ENCODE measurements around the gene DLG3. TPM values are rescaled to one million over a fixed set of nuclear protein-coding genes. Genes with fewer than 3 reads are reported as not detected.

The DLG3 gene
- total RNA-seq, 1 experiment from 2014 or later: 48.4 TPM

GRCh38 chrX:70552130-70552704 is 107.6 kb downstream of the DLG3 start:
- Histone ChIP-seq H3K79me2 (ENCODE audit: insufficient read depth, low read length) (no peaks in the 10 kb centered on the region), H3K4me2 (ENCODE audit: low read length) (no peak overlapping the region), H3K9me3 (ENCODE audit: control insufficient read depth in 1 of 2, insufficient read depth in 1 of 2, low read depth in 1 of 2, low read length in 2 of 2) (no peaks in the 10 kb centered on the region), H3K9me2 (ENCODE audit: insufficient read depth) (no peaks in the 10 kb centered on the region), H3K27ac (ENCODE audit: low read depth, low read length) (no peak overlapping the region), H3K4me1 (ENCODE audit: control insufficient read depth in 1 of 2, insufficient read depth in 2 of 2, low read length in 2 of 2) (peaks cover 0 to 3% of the 10 kb centered on the region in 2 experiments; a peak in 2 of 4 replicates), H4K20me1 (ENCODE audit: insufficient read depth) (no peaks in the 10 kb centered on the region), H2AFZ (ENCODE audit: low read depth, low read length, poor library complexity, severe bottlenecking) (no peak overlapping the region), H3K27me3 (ENCODE audit: insufficient read depth, low read length) (no peaks in the 10 kb centered on the region), H3K36me3 (ENCODE audit: control insufficient read depth in 1 of 2, insufficient read depth in 2 of 2, low read length in 2 of 2) (no peaks in the 10 kb centered on the region), H3K4me3 (replicated peaks in 1 of 2; ENCODE audit: low read depth in 1 of 2, low read length in 2 of 2) (no peak overlapping the region), H3K9ac (ENCODE audit: low read length) (no peak overlapping the region)
- no peak for ATAC-seq
- no TSS peak for BruUV-seq (replicated peaks)
- RAD21 ChIA-PET (ENCODE audit: low non-redundant PET in 1 of 2, low total read pairs in 2 of 2, uncharacterized antibody in 2 of 2, unreplicated experiment in 2 of 2): no interaction called here
- DNase-seq (ENCODE audit: low read depth, low spot score): no peak
- TF ChIP-seq ATF3 (IDR thresholded peaks at IDR 0.05) (no peak), FOSL1 (IDR thresholded peaks at IDR 0.05; ENCODE audit: low read depth) (no peak), ZFX (IDR thresholded peaks at IDR 0.05) (no peak), EGR1 (IDR thresholded peaks at IDR 0.05; ENCODE audit: low read depth) (no peak), YY1 (IDR thresholded peaks at IDR 0.05; ENCODE audit: extremely low read depth, insufficient replicate concordance, low read depth, low read length) (no peak), ELF1 (IDR thresholded peaks at IDR 0.05; ENCODE audit: borderline replicate concordance, low read depth) (no peak)
- CTCF ChIA-PET: interaction anchor here (1.0 kb wide), 1 partner anchor 100 kb away, joined by 3 read pairs; no protein-coding TSS in a partner anchor
- intact Hi-C loops (cut with micrococcal nuclease): loop anchor here (5.0 kb wide), 1 partner anchor 100 kb away; no protein-coding TSS in a partner anchor
- POLR2A ChIA-PET: no interaction called here

- ATAC-seq (no peak), DNase-seq (ENCODE audit: low read depth, low spot score) (no peak)
- ChIA-PET POLR2A (interaction anchor here (0.6 kb wide), 1 partner anchor 71 kb away, joined by 4 read pairs; no protein-coding TSS in a partner anchor), CTCF (interaction anchor here (1.1 kb wide), 1 partner anchor 99 kb away, joined by 4 read pairs; no protein-coding TSS in a partner anchor), RAD21 (ENCODE audit: low non-redundant PET in 1 of 2, low total read pairs in 2 of 2, uncharacterized antibody in 2 of 2, unreplicated experiment in 2 of 2) (interaction anchor here in 1 of 2 experiments (0.5 kb wide), 1 partner anchor 265 kb away, joined by 3 read pairs; no protein-coding TSS in a partner anchor)
- Histone ChIP-seq H3K9me2 (ENCODE audit: insufficient read depth) (no peaks in the 10 kb centered on the region), H3K27ac (ENCODE audit: low read depth, low read length) (no peak overlapping the region), H3K4me1 (ENCODE audit: control insufficient read depth in 1 of 2, insufficient read depth in 2 of 2, low read length in 2 of 2) (peaks cover 0 to 3% of the 10 kb centered on the region in 2 experiments; a peak in 2 of 4 replicates), H3K4me3 (replicated peaks in 1 of 2; ENCODE audit: low read depth in 1 of 2, low read length in 2 of 2) (no peak overlapping the region), H3K9ac (ENCODE audit: low read length) (no peak overlapping the region), H3K79me2 (ENCODE audit: insufficient read depth, low read length) (no peaks in the 10 kb centered on the region), H4K20me1 (ENCODE audit: insufficient read depth) (no peaks in the 10 kb centered on the region), H3K36me3 (ENCODE audit: control insufficient read depth in 1 of 2, insufficient read depth in 2 of 2, low read length in 2 of 2) (no peaks in the 10 kb centered on the region), H3K27me3 (ENCODE audit: insufficient read depth, low read length) (no peaks in the 10 kb centered on the region), H2AFZ (ENCODE audit: low read depth, low read length, poor library complexity, severe bottlenecking) (no peak overlapping the region), H3K9me3 (ENCODE audit: control insufficient read depth in 1 of 2, insufficient read depth in 1 of 2, low read depth in 1 of 2, low read length in 2 of 2) (no peaks in the 10 kb centered on the region), H3K4me2 (ENCODE audit: low read length) (no peak overlapping the region)
- intact Hi-C loops (cut with micrococcal nuclease): loop anchor here (5.0 kb wide), 1 partner anchor 101 kb away; no protein-coding TSS in a partner anchor
- BruUV-seq (replicated peaks): no TSS peak
- TF ChIP-seq CEBPB (IDR thresholded peaks at IDR 0.05; ENCODE audit: low read depth): no peak
- TF ChIP-seq ATF3 (IDR thresholded peaks at IDR 0.05): no peak
- TF ChIP-seq ZNF274 (IDR thresholded peaks at IDR 0.05; ENCODE audit: low read depth, low read length): no peak
- no peak for TF ChIP-seq ZFX (IDR thresholded peaks at IDR 0.05)
- no peak for TF ChIP-seq MAX (IDR thresholded peaks at IDR 0.05)
- TF ChIP-seq SP1 (IDR thresholded peaks at IDR 0.05; ENCODE audit: low read depth): no peak
- TF ChIP-seq POLR2A (IDR thresholded peaks at IDR 0.05; ENCODE audit: borderline replicate concordance, extremely low read depth, insufficient read depth, insufficient read length): no peak
- TF ChIP-seq SRF (IDR thresholded peaks at IDR 0.05; ENCODE audit: low read depth): no peak
- TF ChIP-seq REST (IDR thresholded peaks at IDR 0.05; ENCODE audit: low read depth): no peak
Observed at GRCh38 chrX:70553516-70553915, 108.9 kb downstream of the DLG3 start.
